Right lobe of liver (tissue), 4 donors: ENCODE data around the gene SLC25A44.

Source experiments
- CTCF ChIP-seq, 4 donors: fragments of 200-600 bp in 3 of 4; fragments of 450-650 bp in 1 of 4; IDR thresholded peaks; one replicate each; pipeline versions ENCODE4 v1.5.1 to v1.8.0; 2016 to 2022; ENCODE audit warnings: antibody characterized with exemption in 4 of 4, mild to moderate bottlenecking in 2 of 4
- POLR2A ChIP-seq: fragments of 450-650 bp; IDR thresholded peaks from one replicate; pipeline ENCODE4 v1.6.1; 2017; ENCODE audit warnings: antibody characterized with exemption, mild to moderate bottlenecking
- donor health status: DM: no; HTN: no; CAD: no.
- donor health status: DM: no; HTN: no; CAD: no.
- donor health status: DM: no; HTN: yes; CAD: no.

GRCh38 chr1:156214024-156214748, 20.3 kb downstream of the SLC25A44 start:
- TF ChIP-seq CTCF (IDR thresholded peaks at IDR 0.05) (no peak), POLR2A (no peak)
